ENCODE data around the gene SMAD7. TPM values are rescaled to one million over a fixed set of nuclear protein-coding genes. Genes with fewer than 3 reads are reported as not detected.

Gene SMAD7
- total and polyA plus RNA-seq, 7 donors: 13.2 to 29.1 (median 19.0) TPM

DNA sequence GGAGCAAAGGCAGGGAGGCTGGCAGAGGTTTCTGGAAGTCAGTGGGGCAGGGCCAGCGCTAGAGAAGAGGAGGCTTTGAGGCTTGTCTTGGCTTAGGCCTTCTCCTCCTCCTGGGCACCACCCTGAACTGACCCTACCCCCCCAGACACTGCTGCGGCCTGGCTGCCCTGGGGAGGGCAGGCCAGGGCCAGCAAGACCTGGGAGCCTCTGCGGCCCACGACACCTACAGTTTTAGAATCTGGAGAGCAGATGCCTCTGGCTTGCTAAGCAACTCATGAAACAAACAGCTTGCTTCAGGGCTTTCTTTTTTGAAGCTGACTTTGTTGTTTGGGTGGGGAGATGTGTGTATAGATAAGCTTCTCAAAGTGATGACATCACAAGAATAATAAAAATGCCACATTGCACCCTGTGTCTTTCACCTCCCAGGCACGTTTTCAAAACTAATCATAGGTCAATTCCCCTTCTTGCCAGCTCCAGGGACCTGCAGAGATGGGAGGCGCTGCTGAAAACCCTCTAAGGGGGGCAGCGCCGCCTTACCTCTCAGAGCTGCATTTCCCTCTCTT is 46.2 kb upstream of the SMAD7 start:
- no peak overlapping the region for H3K4me3 ChIP-seq
- no peaks in the 10 kb centered on the region for H3K9me3 ChIP-seq
- no peak for DNase-seq
- WGBS, 2 donors: 21 to 55% methylated on average over 8 of the region's 8 CpGs
- no peaks in the 10 kb centered on the region for H3K27me3 ChIP-seq
- intact Hi-C loops (cut with DNase I): no loop called here
- H3K27ac ChIP-seq: peak overlapping the region in 2 of 4 donors; percentile 9 to 75
- TF ChIP-seq POLR2A (IDR thresholded peaks at IDR 0.05) (no peak), POLR2AphosphoS5 (IDR thresholded peaks at IDR 0.05) (no peak), EP300 (IDR thresholded peaks at IDR 0.05) (no peak)
- TF ChIP-seq, protein P1, sequence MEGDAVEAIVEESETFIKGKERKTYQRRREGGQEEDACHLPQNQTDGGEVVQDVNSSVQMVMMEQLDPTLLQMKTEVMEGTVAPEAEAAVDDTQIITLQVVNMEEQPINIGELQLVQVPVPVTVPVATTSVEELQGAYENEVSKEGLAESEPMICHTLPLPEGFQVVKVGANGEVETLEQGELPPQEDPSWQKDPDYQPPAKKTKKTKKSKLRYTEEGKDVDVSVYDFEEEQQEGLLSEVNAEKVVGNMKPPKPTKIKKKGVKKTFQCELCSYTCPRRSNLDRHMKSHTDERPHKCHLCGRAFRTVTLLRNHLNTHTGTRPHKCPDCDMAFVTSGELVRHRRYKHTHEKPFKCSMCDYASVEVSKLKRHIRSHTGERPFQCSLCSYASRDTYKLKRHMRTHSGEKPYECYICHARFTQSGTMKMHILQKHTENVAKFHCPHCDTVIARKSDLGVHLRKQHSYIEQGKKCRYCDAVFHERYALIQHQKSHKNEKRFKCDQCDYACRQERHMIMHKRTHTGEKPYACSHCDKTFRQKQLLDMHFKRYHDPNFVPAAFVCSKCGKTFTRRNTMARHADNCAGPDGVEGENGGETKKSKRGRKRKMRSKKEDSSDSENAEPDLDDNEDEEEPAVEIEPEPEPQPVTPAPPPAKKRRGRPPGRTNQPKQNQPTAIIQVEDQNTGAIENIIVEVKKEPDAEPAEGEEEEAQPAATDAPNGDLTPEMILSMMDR (IDR thresholded peaks at IDR 0.05): no peak
- H3K36me3 ChIP-seq: no peaks in the 10 kb centered on the region
- peaks cover 0 to 52% (median 43%) of the 10 kb centered on the region in 4 donors for H3K4me1 ChIP-seq

DNA sequence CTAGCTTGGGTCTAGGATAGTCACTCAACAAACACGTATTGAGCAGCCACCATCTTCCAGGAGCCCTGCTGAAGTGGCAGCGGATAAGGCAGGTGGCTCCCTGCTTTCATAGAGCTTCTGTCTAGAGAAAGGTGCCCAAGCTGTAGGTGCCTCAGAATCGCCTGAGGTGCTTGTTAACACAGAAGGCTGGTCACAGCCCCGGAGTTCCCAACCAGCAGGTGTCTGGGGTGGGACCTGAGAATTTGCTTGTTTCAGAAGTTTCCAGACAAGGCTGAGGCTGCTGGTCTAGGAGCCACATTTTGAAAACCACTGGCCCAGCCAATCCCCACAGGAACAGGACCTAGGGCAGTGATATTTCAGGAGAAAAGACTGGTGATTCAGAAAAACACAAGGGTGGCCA is 45.3 kb upstream of the SMAD7 start:
- H3K27ac ChIP-seq: peak overlapping the region in 1 of 4 donors; percentile 75
- TF ChIP-seq, protein P1 (IDR thresholded peaks at IDR 0.05): no peak
- TF ChIP-seq POLR2AphosphoS5 (IDR thresholded peaks at IDR 0.05) (no peak), EP300 (IDR thresholded peaks at IDR 0.05) (no peak), POLR2A (IDR thresholded peaks at IDR 0.05) (no peak)
- H3K27me3 ChIP-seq: no peaks in the 10 kb centered on the region
- intact Hi-C loops (cut with DNase I): no loop called here
- peaks cover 0 to 59% (median 43%) of the 10 kb centered on the region in 4 donors for H3K4me1 ChIP-seq
- 87 to 91% methylated on average over 4 of the region's 4 CpGs for WGBS, 2 donors
- no peaks in the 10 kb centered on the region for H3K36me3 ChIP-seq
- no peaks in the 10 kb centered on the region for H3K9me3 ChIP-seq
- no peak for DNase-seq
- no peak overlapping the region for H3K4me3 ChIP-seq

DNA sequence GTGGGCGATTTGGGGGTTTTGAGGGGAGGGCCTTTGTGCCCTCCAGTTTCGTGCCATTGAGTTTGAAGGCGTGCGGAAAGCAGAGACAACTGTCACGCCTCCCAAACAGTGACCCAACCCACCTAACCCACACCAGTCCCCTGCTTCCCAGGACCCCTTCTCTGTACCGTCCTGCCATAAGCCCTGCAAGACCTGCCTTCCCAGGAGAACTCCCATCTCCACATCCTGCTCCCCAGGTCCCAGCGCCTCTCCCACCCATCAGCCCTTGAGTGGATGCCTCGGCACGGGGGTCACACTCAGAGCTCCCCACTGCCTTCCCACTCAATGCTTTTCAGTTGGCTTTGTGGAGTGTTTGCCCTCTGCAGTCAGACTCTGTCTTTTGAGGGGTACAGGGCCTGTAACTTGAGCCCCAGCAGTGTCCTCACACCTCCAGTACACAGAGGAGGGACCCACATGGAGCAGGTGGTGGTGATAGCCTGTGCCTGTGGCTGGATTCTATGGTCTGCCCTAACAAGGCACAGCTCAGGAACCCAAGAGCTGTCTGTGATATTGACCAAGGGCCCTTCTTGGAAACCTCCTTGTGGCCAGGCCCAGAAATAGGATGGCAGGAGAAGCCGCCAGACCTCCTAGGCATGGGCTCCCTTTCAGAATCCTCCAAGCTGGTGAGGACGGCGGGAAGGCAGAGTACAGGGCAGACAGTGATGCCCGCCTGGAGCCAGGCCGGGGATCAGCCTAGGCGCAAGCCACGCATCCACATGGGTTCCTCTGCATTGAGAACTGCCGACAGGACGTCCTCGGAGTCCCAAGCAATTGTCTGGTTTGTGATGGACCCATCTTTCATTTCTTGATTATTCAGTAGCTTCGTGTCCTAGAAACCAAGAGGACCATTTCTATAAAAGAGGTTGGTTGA is 44.4 kb upstream of the SMAD7 start:
- Histone ChIP-seq H3K9me3 (no peaks in the 10 kb centered on the region), H3K27ac (peak overlapping the region in 2 of 4 donors; percentile 71 to 76), H3K36me3 (no peaks in the 10 kb centered on the region), H3K4me1 (peaks cover 0 to 67% (median 43%) of the 10 kb centered on the region in 4 donors), H3K4me3 (no peak overlapping the region), H3K27me3 (no peaks in the 10 kb centered on the region)
- DNase-seq: no peak
- intact Hi-C loops (cut with DNase I): no loop called here
- TF ChIP-seq EP300 (IDR thresholded peaks at IDR 0.05) (no peak), POLR2AphosphoS5 (IDR thresholded peaks at IDR 0.05) (no peak), POLR2A (IDR thresholded peaks at IDR 0.05) (no peak)
- TF ChIP-seq, protein P1 (IDR thresholded peaks at IDR 0.05): no peak
- 95 to 96% methylated on average over 20 of the region's 20 CpGs for WGBS, 2 donors

DNA sequence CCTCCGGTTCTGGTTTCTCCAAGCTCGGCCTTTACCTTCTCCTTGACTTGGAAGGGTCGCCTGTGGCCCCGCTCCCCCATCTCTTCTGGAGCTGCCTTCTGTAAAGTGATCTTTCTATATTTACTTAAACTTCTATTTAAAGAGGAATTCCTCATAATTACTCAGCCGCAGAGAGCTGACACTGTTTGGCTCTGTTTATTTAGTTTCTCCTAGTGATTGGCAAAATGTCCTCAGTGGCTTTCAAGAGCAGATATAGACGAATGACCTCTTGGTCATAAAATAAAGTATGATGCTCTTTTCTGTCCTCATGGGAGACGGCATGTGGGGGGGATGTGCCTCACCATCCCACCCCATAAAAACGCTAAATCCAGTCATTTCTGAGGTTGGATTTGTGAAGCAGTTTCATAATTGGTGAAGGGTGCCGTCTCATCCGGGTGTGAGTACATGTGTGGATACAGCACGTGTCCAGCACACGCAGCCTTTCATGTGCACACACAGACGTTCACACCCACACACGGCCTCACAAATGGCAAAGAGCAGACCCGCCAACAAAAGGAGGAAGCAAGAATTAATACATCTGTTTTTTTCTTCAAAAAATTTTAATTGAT is 43.4 kb upstream of the SMAD7 start:
- intact Hi-C loops (cut with DNase I): no loop called here
- H3K36me3 ChIP-seq: no peaks in the 10 kb centered on the region
- H3K4me3 ChIP-seq: no peak overlapping the region
- WGBS, 2 donors: 41 to 56% methylated on average over 15 of the region's 15 CpGs
- H3K27ac ChIP-seq: peak overlapping the region; percentile 53 to 76 (median 66)
- H3K4me1 ChIP-seq: peaks cover 0 to 67% (median 43%) of the 10 kb centered on the region in 4 donors
- no peak for DNase-seq
- TF ChIP-seq POLR2A (IDR thresholded peaks at IDR 0.05) (no peak), POLR2AphosphoS5 (IDR thresholded peaks at IDR 0.05) (peak in 2 of 4 donors; percentile 32 to 47)
- TF ChIP-seq, protein P1 (IDR thresholded peaks at IDR 0.05): no peak
- H3K27me3 ChIP-seq: no peaks in the 10 kb centered on the region
- H3K9me3 ChIP-seq: no peaks in the 10 kb centered on the region
